Dedifferentiated amniotic fluid mesenchymal stem cell (primary cell): Measurements from ENCODE around the gene PSG3.
"Not testable (repeated sequence)": the region's sequence is repeated elsewhere in the genome, so short reads cannot be mapped to it uniquely, and the experiment has no call there.

Source experiments
- DNase-seq: peaks from one replicate; pipeline ENCODE4 v3.0.0-alpha.2; 2016; ENCODE audit errors: extremely low spot score

PSG3 gene

GRCh38 chr19:42740381-42740780 is at the start of gene PSG3:
TSS of gene PSG3 (minus strand) at chr19:42740481. CDS start at chr19:42740384, 97 bp downstream.
- not testable (repeated sequence) for DNase-seq

GRCh38 chr19:42788766-42789165 is 48.5 kb upstream of the PSG3 start:
- not testable (repeated sequence) for DNase-seq

GRCh38 chr19:42787766-42788165 is 47.5 kb upstream of the PSG3 start:
- not testable (repeated sequence) for DNase-seq

- DNase-seq = peak; percentile 85
These were observed 36.7 kb upstream of the PSG3 start for GRCh38 chr19:42776750-42777612.

GRCh38 chr19:42774510-42775158 is 34.4 kb upstream of the PSG3 start:
- not testable (repeated sequence) for DNase-seq

- DNase-seq = not testable (repeated sequence)
These were observed 27.0 kb upstream of the PSG3 start for GRCh38 chr19:42767319-42767718.

- not testable (repeated sequence) for DNase-seq
These were observed 26.6 kb upstream of the PSG3 start for GRCh38 chr19:42766871-42767270.

GRCh38 chr19:42764836-42765235 is 24.6 kb upstream of the PSG3 start:
- DNase-seq = no peak

GRCh38 chr19:42762789-42763188 is 22.5 kb upstream of the PSG3 start:
- no peak for DNase-seq

- not testable (repeated sequence) for DNase-seq
These were observed 21.6 kb upstream of the PSG3 start for GRCh38 chr19:42761924-42762295.

- DNase-seq = peak; percentile 74
These were observed 21.0 kb upstream of the PSG3 start for GRCh38 chr19:42760954-42761923.

- DNase-seq = not testable (repeated sequence)
These were observed 18.4 kb upstream of the PSG3 start for GRCh38 chr19:42758667-42759066.

- DNase-seq = not testable (repeated sequence)
These were observed 12.0 kb upstream of the PSG3 start for GRCh38 chr19:42752246-42752645.

GRCh38 chr19:42741726-42742607 is 1.7 kb upstream of the PSG3 start:
- not testable (repeated sequence) for DNase-seq

GRCh38 chr19:42737581-42738011 is 2.7 kb downstream of the PSG3 start:
- not testable (repeated sequence) for DNase-seq

GRCh38 chr19:42728341-42728740 is 11.9 kb downstream of the PSG3 start:
- DNase-seq = not testable (repeated sequence)

GRCh38 chr19:42714000-42714399 is 26.3 kb downstream of the PSG3 start:
- DNase-seq = not testable (repeated sequence)

- DNase-seq = not testable (repeated sequence)
These were observed 27.5 kb downstream of the PSG3 start for GRCh38 chr19:42712753-42713152.

- not testable (repeated sequence) for DNase-seq
These were observed 29.3 kb downstream of the PSG3 start for GRCh38 chr19:42710986-42711385.

- no peak for DNase-seq
These were observed 42.4 kb downstream of the PSG3 start for GRCh38 chr19:42697884-42698283.
